22Rv1 (cell line): ENCODE data around the gene WDR5.

ENCODE experiments used
- CTCF ChIP-seq: fragments of 450-650 bp; IDR thresholded peaks from 2 replicates; pipeline ENCODE4 v1.5.1; 2017; ENCODE audit warnings: mild to moderate bottlenecking
- ZFX ChIP-seq: fragments of 450-650 bp; IDR thresholded peaks from 2 replicates; pipeline ENCODE4 v1.6.1; 2017; ENCODE audit warnings: antibody characterized with exemption, borderline replicate concordance

GRCh38 chr9:134182554-134183085, 46.7 kb downstream of the WDR5 start:
- TF ChIP-seq CTCF (no peak), ZFX (no peak)
